ENCODE data around the gene FAXDC2.

Gene FAXDC2

DNA sequence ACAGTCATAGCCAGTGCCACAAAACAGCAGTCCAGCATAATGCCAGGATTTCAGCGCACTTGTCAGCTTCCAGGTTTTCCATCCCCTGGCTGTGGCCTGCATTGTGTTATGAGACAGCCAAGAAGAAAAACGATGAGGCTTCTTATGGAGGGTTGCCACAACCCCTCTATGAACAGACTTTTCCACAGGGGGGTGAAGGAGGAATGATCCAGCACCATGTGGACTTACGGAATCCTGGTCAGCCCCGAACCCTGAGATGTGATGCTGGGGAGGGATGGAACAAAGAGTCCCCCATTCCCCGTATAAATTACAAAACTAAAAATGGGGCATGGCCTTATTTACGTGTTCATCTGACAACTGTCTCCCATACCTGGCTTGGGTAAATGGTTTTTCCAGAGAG is 32.6 kb downstream of the FAXDC2 start:
- Histone ChIP-seq H3K36me3 (ENCODE audit: control insufficient read depth in 1 of 2, insufficient read depth in 2 of 2, low read length in 2 of 2) (peaks cover 41 to 59% of the 10 kb centered on the region in 2 experiments), H3K27ac (ENCODE audit: low read depth, low read length) (no peak overlapping the region), H2BK12ac (ENCODE audit: low read length) (no peak overlapping the region), H3K79me1 (ENCODE audit: low read length) (no peaks in the 10 kb centered on the region), H3K79me2 (ENCODE audit: control insufficient read depth, insufficient read depth, low read length, poor library complexity) (no peaks in the 10 kb centered on the region), H3K4me3 (ENCODE audit: low read depth, low read length) (no peak overlapping the region), H3K9ac (ENCODE audit: low read length) (no peak overlapping the region), H4K91ac (ENCODE audit: low read depth, low read length) (no peak overlapping the region), H3K4ac (ENCODE audit: low read depth, low read length) (no peak overlapping the region), H2BK5ac (ENCODE audit: low read depth, low read length, poor library complexity) (no peak overlapping the region), H3K27me3 (ENCODE audit: insufficient read depth, low read length) (no peaks in the 10 kb centered on the region), H3K14ac (ENCODE audit: low read length) (no peak overlapping the region), H3K4me1 (ENCODE audit: control insufficient read depth in 1 of 2, insufficient read depth in 2 of 2, low read length in 2 of 2) (no peaks in the 10 kb centered on the region), H3K9me3 (ENCODE audit: insufficient read depth, low read depth, low read length) (no peaks in the 10 kb centered on the region), H2AFZ (ENCODE audit: insufficient read depth, low read length, poor library complexity) (no peak overlapping the region), H4K12ac (ENCODE audit: low read depth, low read length) (no peak overlapping the region), H3K18ac (ENCODE audit: low read length) (no peak overlapping the region), H3K23ac (ENCODE audit: low read length) (no peak overlapping the region), H2BK120ac (ENCODE audit: insufficient read depth, low read length, poor library complexity) (no peak overlapping the region), H4K8ac (ENCODE audit: low read depth, low read length) (no peak overlapping the region), H3K4me2 (ENCODE audit: low read length) (no peak overlapping the region), H2AK5ac (ENCODE audit: low read length) (no peak overlapping the region)
- no CpG with 5 or more reads among the region's 6 CpGs for WGBS (ENCODE audit: extremely low coverage, insufficient coverage, insufficient read length)
- DNase-seq: no peak

DNA sequence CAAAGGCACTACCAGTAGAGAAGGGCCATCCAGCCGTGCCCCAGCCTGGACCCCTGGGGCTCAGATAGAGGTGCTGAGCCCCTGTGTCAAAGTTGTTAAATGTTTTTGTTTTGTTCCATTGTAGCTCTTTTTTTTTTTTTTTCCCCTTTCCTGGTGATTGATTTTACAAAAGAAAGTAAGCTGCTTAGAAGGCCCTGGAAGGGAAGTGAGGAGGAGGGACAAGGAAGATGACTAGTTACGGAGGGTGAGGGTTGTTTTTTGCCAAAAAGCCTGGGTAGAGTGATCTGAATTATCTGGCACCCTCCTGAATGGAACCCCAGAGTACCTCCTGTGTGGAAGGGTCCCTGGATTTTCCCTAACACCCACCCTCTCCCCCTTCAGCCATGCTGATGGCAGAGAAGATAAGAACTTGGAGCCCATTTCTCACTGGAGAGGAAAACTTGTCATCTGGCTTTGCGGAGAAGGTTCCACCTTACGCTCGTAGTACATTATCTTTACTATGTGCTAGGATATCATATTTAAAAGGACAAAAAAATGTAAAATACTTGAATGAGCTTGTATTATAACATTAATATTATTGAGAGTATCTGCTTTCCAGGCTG is 33.4 kb downstream of the FAXDC2 start:
- DNase-seq: no peak
- no peak overlapping the region for H3K9ac ChIP-seq (ENCODE audit: low read length)
- H3K4me3 ChIP-seq (ENCODE audit: low read depth, low read length): no peak overlapping the region
- H2BK5ac ChIP-seq (ENCODE audit: low read depth, low read length, poor library complexity): no peak overlapping the region
- no peak overlapping the region for H3K18ac ChIP-seq (ENCODE audit: low read length)
- no peak overlapping the region for H3K14ac ChIP-seq (ENCODE audit: low read length)
- H3K79me1 ChIP-seq (ENCODE audit: low read length): no peaks in the 10 kb centered on the region
- no CpG with 5 or more reads among the region's 5 CpGs for WGBS (ENCODE audit: extremely low coverage, insufficient coverage, insufficient read length)
- no peak overlapping the region for H2BK120ac ChIP-seq (ENCODE audit: insufficient read depth, low read length, poor library complexity)
- H3K4me1 ChIP-seq (ENCODE audit: control insufficient read depth in 1 of 2, insufficient read depth in 2 of 2, low read length in 2 of 2): no peaks in the 10 kb centered on the region
- H2BK12ac ChIP-seq (ENCODE audit: low read length): no peak overlapping the region
- no peak overlapping the region for H2AFZ ChIP-seq (ENCODE audit: insufficient read depth, low read length, poor library complexity)
- H4K8ac ChIP-seq (ENCODE audit: low read depth, low read length): no peak overlapping the region
- H3K79me2 ChIP-seq (ENCODE audit: control insufficient read depth, insufficient read depth, low read length, poor library complexity): no peaks in the 10 kb centered on the region
- no peak overlapping the region for H3K4me2 ChIP-seq (ENCODE audit: low read length)
- H3K27me3 ChIP-seq (ENCODE audit: insufficient read depth, low read length): no peaks in the 10 kb centered on the region
- H3K36me3 ChIP-seq (ENCODE audit: control insufficient read depth in 1 of 2, insufficient read depth in 2 of 2, low read length in 2 of 2): peaks cover 45 to 63% of the 10 kb centered on the region in 2 experiments
- H3K27ac ChIP-seq (ENCODE audit: low read depth, low read length): no peak overlapping the region
- no peak overlapping the region for H4K12ac ChIP-seq (ENCODE audit: low read depth, low read length)
- no peak overlapping the region for H4K91ac ChIP-seq (ENCODE audit: low read depth, low read length)
- H2AK5ac ChIP-seq (ENCODE audit: low read length): no peak overlapping the region
- H3K9me3 ChIP-seq (ENCODE audit: insufficient read depth, low read depth, low read length): no peaks in the 10 kb centered on the region
- no peak overlapping the region for H3K23ac ChIP-seq (ENCODE audit: low read length)
- H3K4ac ChIP-seq (ENCODE audit: low read depth, low read length): no peak overlapping the region

DNA sequence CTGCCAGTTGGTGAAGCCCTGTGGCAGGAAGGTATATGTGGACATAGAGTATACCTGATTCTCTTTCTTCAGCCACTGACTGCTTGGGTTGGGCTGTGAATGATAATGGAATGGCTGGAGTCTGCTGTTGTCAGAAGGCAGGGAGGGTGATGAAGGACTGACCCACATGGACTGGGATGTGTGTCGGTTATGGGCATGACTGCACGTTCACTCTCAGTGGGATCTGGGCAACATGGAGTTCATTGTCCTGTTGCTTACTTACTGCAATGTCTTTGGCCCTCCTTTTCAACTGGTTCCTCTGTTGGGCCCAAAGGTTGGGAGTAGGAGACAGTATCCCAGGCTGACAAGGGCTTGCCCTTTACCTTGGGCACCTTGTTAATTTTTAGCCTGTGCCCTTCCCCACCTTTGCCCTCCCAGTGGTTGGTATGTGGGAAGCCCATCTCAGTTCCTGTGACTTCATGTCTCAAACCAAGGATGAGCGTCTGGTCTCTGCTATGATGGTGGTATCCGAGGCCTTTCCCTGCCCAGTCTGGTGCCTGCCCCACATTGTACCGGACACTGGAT is 34.6 kb downstream of the FAXDC2 start:
- H3K79me2 ChIP-seq (ENCODE audit: control insufficient read depth, insufficient read depth, low read length, poor library complexity): no peaks in the 10 kb centered on the region
- no peak overlapping the region for H3K4me2 ChIP-seq (ENCODE audit: low read length)
- no peak overlapping the region for H2BK120ac ChIP-seq (ENCODE audit: insufficient read depth, low read length, poor library complexity)
- no peaks in the 10 kb centered on the region for H3K27me3 ChIP-seq (ENCODE audit: insufficient read depth, low read length)
- H4K12ac ChIP-seq (ENCODE audit: low read depth, low read length): no peak overlapping the region
- no peak overlapping the region for H3K4me3 ChIP-seq (ENCODE audit: low read depth, low read length)
- H3K18ac ChIP-seq (ENCODE audit: low read length): no peak overlapping the region
- H3K9ac ChIP-seq (ENCODE audit: low read length): no peak overlapping the region
- H3K14ac ChIP-seq (ENCODE audit: low read length): no peak overlapping the region
- H4K91ac ChIP-seq (ENCODE audit: low read depth, low read length): no peak overlapping the region
- H2BK12ac ChIP-seq (ENCODE audit: low read length): no peak overlapping the region
- H3K9me3 ChIP-seq (ENCODE audit: insufficient read depth, low read depth, low read length): no peaks in the 10 kb centered on the region
- H3K27ac ChIP-seq (ENCODE audit: low read depth, low read length): no peak overlapping the region
- no peaks in the 10 kb centered on the region for H3K79me1 ChIP-seq (ENCODE audit: low read length)
- no peak for DNase-seq
- H3K36me3 ChIP-seq (ENCODE audit: control insufficient read depth in 1 of 2, insufficient read depth in 2 of 2, low read length in 2 of 2): peaks cover 50 to 69% of the 10 kb centered on the region in 2 experiments
- WGBS (ENCODE audit: extremely low coverage, insufficient coverage, insufficient read length): no CpG with 5 or more reads among the region's 5 CpGs
- no peak overlapping the region for H3K23ac ChIP-seq (ENCODE audit: low read length)
- H2AK5ac ChIP-seq (ENCODE audit: low read length): no peak overlapping the region
- H3K4ac ChIP-seq (ENCODE audit: low read depth, low read length): no peak overlapping the region
- no peak overlapping the region for H2BK5ac ChIP-seq (ENCODE audit: low read depth, low read length, poor library complexity)
- H2AFZ ChIP-seq (ENCODE audit: insufficient read depth, low read length, poor library complexity): no peak overlapping the region
- H4K8ac ChIP-seq (ENCODE audit: low read depth, low read length): no peak overlapping the region
- no peaks in the 10 kb centered on the region for H3K4me1 ChIP-seq (ENCODE audit: control insufficient read depth in 1 of 2, insufficient read depth in 2 of 2, low read length in 2 of 2)

DNA sequence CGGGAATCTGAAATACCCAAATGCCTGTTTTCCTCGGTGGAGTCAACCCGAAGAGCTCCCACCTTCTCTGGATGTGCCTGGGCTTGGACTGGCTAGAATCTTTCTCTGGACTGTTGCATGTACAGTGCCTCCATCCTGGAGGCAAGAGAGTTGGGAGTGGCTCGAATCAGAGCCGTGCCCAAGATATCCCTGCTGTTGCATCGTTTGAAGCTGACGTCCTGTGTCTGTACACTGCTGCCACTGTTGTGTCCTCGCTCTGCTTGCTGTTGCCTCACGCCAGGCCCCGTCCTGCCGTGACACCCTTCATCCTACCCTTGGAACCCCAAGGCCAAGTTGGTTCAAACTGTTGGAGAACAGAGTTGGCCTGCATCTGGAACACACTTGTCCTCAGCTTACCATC is 35.4 kb downstream of the FAXDC2 start:
- Histone ChIP-seq H2BK120ac (ENCODE audit: insufficient read depth, low read length, poor library complexity) (no peak overlapping the region), H4K91ac (ENCODE audit: low read depth, low read length) (no peak overlapping the region), H3K9me3 (ENCODE audit: insufficient read depth, low read depth, low read length) (no peaks in the 10 kb centered on the region), H3K4me1 (ENCODE audit: control insufficient read depth in 1 of 2, insufficient read depth in 2 of 2, low read length in 2 of 2) (no peaks in the 10 kb centered on the region), H2AK5ac (ENCODE audit: low read length) (no peak overlapping the region), H3K14ac (ENCODE audit: low read length) (no peak overlapping the region), H2AFZ (ENCODE audit: insufficient read depth, low read length, poor library complexity) (no peak overlapping the region), H3K36me3 (ENCODE audit: control insufficient read depth in 1 of 2, insufficient read depth in 2 of 2, low read length in 2 of 2) (peaks cover 52 to 67% of the 10 kb centered on the region in 2 experiments), H3K4ac (ENCODE audit: low read depth, low read length) (no peak overlapping the region), H4K8ac (ENCODE audit: low read depth, low read length) (no peak overlapping the region), H3K4me2 (ENCODE audit: low read length) (no peak overlapping the region), H3K4me3 (ENCODE audit: low read depth, low read length) (no peak overlapping the region), H3K27ac (ENCODE audit: low read depth, low read length) (no peak overlapping the region), H2BK5ac (ENCODE audit: low read depth, low read length, poor library complexity) (no peak overlapping the region), H3K79me1 (ENCODE audit: low read length) (no peaks in the 10 kb centered on the region), H3K79me2 (ENCODE audit: control insufficient read depth, insufficient read depth, low read length, poor library complexity) (no peaks in the 10 kb centered on the region), H2BK12ac (ENCODE audit: low read length) (no peak overlapping the region), H4K12ac (ENCODE audit: low read depth, low read length) (no peak overlapping the region), H3K23ac (ENCODE audit: low read length) (no peak overlapping the region), H3K18ac (ENCODE audit: low read length) (no peak overlapping the region), H3K27me3 (ENCODE audit: insufficient read depth, low read length) (no peaks in the 10 kb centered on the region), H3K9ac (ENCODE audit: low read length) (no peak overlapping the region)
- no peak for DNase-seq
- whole genome bisulfite sequencing (ENCODE audit: extremely low coverage, insufficient coverage, insufficient read length): no CpG with 5 or more reads among the region's 11 CpGs
